Stimulated activated CD8-positive, alpha-beta memory T cell treated with anti-CD3 and anti-CD28 coated beads, Interleukin-15, amount 100 ng/mL, for 4 hours (primary cell): Measurements from ENCODE around the gene C11orf16.
"Not testable (repeated sequence)": the region's sequence is repeated elsewhere in the genome, so short reads cannot be mapped to it uniquely, and the experiment has no call there.

Source experiments
- DNase-seq, 2 donors: peaks; one replicate each; pipeline ENCODE4 v3.0.0-alpha.2; 2020; ENCODE audit warnings: low read depth in 2 of 2

Gene C11orf16

GRCh38 chr11:8935789-8936188, 3.0 kb upstream of the C11orf16 start:
- not testable (repeated sequence) for DNase-seq

DNA sequence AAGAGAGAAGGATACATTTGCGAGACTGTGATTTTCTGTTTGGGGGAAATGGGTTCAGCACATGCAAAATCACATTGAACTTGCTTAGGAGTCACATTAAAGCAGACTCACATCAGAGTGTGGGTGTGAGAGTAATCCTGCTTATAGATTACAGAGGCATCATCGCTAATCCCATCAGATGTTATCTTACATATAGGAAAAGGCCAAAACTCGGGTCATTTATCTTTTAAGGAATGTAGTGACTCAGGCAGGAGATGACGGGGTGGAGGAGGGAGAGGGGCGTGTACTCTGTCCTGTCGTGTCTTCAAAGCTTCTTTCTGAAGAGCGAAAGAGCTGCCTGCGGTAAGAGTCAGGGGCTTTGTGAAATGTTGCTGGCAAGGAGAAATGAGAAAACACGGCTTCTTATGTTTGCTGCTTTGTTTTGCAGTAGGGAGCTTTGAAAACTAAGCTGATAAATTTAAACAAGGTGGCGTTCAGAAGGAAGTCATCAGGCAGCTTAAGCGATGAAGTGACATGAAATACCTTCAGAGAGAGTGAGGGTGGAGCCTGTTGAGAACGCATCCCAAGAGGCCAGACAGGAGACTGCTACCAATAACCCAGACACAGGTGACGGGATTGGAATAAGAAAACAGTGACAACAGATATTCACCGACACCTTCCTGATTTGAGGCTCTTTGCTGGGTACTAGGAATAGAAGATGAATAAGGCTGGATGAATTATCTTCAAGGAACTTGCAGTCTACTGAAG, 2.2 kb upstream of the C11orf16 start:
- no peak for DNase-seq

DNA sequence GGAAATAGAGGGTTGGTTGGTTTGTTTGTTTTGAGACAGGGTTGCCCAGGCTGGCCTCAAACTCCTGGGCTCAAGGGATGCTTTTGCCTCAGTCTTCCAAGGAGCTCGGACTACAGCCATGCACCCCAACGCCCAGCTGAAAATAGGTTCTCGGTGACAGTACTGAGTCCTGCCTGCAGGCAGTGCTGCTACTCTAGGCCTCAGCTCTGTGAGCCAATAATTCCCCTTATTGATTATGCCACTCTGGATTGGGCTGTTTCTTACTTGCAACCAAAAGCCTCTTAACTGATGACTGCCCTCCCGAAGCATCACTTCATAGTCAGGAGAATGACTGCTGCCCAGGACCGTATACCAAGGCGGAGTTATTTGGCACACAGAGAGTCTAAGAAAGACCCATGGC, 1.2 kb upstream of the C11orf16 start:
- no peak for DNase-seq

GRCh38 chr11:8930456-8931175, 2.1 kb downstream of the C11orf16 start:
- no peak for DNase-seq

- no peak for DNase-seq
Measured at GRCh38 chr11:8928981-8929615, 3.6 kb downstream of the C11orf16 start.

DNA sequence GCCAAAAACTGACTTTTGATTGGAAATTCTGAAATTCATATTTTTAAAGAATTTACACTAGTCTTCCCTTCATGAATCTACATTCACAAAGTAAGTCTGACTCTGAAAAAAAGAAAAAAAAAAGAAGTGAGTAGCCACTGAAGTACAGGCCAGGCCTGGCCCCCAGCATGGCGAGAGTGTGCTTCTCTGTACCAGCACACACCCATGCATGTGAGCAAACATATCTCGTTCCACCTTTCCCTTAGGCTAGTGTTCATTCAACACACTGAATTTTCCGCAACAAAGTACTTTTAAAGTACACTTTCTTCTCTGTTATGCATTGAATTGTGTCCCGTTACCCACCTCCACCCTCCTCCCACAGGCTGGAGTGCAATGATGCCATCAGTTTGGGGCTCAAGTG, 4.5 kb downstream of the C11orf16 start:
- no peak for DNase-seq

DNA sequence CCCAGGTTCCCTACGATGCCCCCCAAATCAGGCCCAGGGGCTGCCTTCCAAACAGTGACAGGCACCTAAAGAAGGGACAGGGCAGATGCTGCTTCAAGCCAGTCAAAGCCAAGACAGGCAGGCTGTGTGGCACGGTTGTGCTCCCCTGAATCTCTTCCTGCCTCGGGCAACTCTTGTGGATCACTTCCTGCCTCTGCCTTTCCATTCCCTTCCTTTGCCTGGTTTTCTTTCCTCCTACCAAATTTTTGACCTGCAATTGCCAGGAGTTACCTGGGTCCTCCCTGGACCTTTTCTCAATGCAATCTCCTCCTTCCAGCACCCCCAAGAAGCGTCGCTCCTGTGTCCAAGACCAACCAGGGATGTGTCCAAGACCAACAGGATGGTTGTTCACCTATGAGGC, 5.5 kb downstream of the C11orf16 start:
- no peak for DNase-seq

- DNase-seq, result no peak
Measured at GRCh38 chr11:8926236-8926635, 6.5 kb downstream of the C11orf16 start.

- DNase-seq, result no peak
Measured at GRCh38 chr11:8925711-8926110, 7.0 kb downstream of the C11orf16 start.

- DNase-seq, result no peak
Measured at GRCh38 chr11:8922691-8923090, 10.1 kb downstream of the C11orf16 start.

DNA sequence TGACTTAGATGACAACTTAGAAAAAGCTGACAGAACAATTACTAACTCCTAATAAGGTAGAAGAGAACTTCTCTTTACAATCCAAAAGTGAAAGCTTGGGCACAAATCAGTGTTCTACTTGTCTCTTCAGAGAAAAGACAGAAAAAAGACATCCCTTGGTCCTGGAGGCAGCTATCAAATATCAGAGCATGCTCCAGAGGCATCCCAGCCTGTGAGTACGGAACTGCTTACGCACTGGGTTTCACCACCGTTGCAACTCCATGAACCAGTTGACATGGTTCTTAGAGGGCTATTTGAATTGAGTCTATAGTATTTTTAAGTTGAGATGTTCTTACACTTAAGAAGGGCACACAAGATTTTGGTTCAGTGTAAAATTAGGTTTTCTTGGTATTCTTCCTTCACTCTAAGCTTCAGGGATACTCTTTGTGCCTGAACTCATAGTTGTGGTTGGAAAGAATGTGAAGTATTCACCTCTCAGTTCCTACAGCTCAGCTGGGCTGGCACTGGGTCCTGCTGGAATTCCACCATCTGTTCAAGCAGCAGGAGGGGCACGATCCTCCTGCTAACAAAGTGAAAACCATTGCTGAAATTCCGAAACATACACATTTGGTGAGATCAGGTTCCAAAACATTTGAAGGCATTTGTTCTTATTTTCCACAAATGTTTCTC, 15.5 kb downstream of the C11orf16 start:
- no peak for DNase-seq

- no peak for DNase-seq
Measured at GRCh38 chr11:8914661-8915018, 18.1 kb downstream of the C11orf16 start.

- no peak for DNase-seq
Measured at GRCh38 chr11:8913961-8914660, 18.6 kb downstream of the C11orf16 start.

DNA sequence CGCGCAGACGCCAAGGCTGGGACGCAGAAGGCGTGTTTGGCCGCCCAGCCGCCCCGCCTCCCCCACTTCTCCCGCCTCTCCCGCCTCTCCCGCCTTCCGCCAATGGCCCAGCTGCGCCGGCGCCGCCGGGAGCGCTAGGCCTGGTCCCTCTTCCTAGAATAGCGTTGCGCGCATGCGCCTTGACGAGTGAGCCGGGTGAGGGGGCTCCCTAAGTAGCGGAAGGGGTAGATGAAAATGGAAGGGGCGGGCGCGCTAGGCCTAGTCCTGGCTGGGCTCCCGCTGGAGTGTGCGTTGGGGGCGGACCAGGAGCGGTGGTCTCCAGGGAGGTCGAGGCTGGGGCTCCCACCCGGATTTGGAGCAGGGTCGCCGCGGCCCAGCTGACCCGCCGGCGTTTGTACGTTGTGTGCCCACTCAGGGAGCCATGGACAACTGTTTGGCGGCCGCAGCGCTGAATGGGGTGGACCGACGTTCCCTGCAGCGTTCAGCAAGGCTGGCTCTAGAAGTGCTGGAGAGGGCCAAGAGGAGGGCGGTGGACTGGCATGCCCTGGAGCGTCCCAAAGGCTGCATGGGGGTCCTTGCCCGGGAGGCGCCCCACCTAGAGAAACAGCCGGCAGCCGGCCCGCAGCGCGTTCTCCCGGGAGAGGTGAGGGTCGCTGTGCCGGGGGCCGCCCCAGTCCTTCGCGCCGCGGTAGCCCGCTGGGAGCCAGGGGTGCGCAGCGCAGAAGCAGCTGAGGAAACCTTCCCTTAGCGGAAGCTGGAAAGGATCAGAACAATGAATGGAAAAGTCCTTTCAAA, 21.5 kb downstream of the C11orf16 start, which contains the start of gene AKIP1:
Gene AKIP1, plus strand, starts transcription at position 161 of the 795 bp plus-strand sequence. Its CDS starts 261 bp downstream, at position 422.
- DNase-seq, result peak; percentile 63 to 68

DNA sequence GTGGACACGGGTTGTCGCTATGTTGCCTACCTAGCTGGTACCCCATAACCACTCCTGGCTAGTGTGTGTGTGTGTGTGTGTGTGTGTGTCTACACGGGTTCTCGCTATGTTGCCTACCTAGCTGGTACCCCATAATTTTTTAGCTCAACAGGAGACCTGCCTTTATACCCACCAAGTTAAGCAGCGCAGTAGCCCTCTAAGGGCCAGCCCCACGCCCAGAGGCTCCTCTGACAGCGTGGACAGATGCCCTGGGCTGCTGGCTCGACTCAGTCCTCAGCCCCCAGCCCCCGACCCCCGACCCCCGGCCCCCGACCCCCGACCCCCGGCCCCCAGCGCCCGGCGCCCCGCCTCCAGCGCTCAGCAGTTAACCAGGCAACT, 22.1 kb downstream of the C11orf16 start:
- no peak for DNase-seq

- DNase-seq, result no peak
Measured at GRCh38 chr11:8908099-8908498, 24.6 kb downstream of the C11orf16 start.

- DNase-seq, result no peak
Measured at GRCh38 chr11:8907116-8907515, 25.6 kb downstream of the C11orf16 start.

GRCh38 chr11:8905528-8906165, 27.1 kb downstream of the C11orf16 start:
- DNase-seq, result no peak

DNA sequence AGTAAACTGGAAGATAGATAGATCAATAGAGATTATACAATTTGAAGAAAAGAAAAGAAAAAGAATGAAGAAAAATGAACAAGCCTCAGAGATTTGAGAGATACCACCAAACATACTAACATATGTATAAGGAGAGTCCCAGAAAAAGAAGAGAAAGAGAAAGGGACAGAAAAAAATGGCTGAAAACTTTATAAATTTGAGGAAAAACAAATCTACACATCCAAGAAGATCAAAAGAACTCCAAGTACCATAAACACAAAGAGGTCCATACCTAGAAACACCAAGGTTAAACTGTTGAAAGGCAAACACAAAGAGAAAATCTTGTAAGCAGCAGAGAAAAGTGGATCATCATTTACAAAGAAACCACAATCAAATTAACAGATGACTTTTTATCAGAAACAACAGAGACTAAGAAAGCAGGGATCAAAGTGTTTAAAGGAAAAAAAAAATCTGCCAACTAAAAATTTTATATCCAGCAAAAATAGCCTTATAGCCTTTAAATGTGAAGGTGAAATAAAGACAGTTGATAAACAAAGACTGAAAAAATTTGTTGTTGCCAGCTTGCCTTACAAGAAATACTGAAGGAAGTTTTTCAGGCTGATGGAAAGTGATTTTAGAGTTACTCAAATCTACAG, 33.5 kb downstream of the C11orf16 start:
- no peak for DNase-seq

DNA sequence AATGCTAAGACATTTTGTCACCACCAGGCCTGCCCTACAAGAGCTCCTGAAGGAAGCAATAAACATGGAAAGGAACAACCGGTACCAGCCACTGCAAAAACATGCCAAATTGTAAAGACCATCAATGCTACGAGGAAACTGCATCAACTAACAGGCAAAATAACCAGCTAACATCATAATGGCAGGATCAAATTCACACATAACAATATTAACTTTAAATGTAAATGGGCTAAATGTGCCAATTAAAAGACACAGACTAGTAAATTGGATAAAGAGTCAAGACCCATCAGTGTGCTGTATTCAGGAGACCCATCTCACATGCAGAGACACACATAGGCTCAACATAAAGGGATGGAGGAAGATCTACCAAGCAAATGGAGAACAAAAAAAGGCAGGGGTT, 41.6 kb downstream of the C11orf16 start:
- not testable (repeated sequence) for DNase-seq
